ENCODE data around the gene NACA2.

DNA sequence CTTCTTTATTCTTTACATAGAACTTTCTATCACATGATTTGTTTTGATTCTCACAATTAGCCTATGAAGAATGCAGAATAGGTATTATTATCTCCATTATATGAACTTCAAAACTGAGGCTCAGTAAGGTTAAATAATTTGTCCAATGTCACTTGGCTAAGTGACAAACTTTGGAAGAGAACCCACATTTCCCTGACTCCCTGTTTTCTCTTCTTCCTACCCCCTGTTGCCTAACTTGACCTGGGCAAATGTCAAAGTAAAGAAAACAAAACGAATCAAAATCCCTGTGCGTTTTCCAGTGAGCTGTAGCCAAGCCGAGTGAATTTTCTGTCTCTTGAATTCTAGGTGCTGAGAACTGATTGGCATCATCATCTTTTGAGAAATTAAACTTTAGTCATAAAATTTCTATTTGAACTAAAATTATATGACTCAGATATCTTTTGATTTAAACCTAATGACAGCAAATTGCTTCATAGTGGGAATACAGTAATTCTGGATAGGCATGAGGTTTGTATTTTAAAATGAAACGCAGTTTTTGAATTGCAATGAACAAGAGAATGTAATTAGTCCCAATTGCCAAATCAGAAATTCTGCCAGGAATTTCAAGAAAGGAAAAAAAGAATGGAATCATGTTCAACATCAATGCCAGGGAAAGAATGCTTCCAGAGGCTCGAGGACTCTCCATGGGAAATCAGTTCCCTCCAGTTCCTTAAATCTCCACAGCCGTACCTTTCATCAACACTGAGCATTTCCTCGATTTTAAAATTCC lies 4.6 kb upstream of the NACA2 start:
- TF ChIP-seq, protein P1, sequence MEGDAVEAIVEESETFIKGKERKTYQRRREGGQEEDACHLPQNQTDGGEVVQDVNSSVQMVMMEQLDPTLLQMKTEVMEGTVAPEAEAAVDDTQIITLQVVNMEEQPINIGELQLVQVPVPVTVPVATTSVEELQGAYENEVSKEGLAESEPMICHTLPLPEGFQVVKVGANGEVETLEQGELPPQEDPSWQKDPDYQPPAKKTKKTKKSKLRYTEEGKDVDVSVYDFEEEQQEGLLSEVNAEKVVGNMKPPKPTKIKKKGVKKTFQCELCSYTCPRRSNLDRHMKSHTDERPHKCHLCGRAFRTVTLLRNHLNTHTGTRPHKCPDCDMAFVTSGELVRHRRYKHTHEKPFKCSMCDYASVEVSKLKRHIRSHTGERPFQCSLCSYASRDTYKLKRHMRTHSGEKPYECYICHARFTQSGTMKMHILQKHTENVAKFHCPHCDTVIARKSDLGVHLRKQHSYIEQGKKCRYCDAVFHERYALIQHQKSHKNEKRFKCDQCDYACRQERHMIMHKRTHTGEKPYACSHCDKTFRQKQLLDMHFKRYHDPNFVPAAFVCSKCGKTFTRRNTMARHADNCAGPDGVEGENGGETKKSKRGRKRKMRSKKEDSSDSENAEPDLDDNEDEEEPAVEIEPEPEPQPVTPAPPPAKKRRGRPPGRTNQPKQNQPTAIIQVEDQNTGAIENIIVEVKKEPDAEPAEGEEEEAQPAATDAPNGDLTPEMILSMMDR (CRISPR knock-in tag; IDR thresholded peaks at IDR 0.05) = no peak
- TF ChIP-seq ZNF232 (CRISPR knock-in tag; IDR thresholded peaks at IDR 0.05; ENCODE audit: borderline replicate concordance) (no peak), TARDBP (CRISPR knock-in tag; IDR thresholded peaks at IDR 0.05) (no peak)

Data from HepG2 (cell line).